ENCODE results near the gene SLC16A12. TPM values are rescaled to one million over a fixed set of nuclear protein-coding genes. Genes with fewer than 3 reads are reported as not detected.
A peak's percentile ranks its signal among the peaks of the same experiment; 100 is the strongest.

The SLC16A12 gene
- total and polyA plus RNA-seq, 10 of the 15 experiments (the other 5 are each of a cell fraction or from before 2014, with no cell fraction given): not detected

- peak; percentile 41 to 45 (median 44); a peak in 4 of 6 replicates for TF ChIP-seq CTCF (IDR thresholded peaks at IDR 0.05 in 2 of 3, conservative IDR thresholded peaks at IDR 0.05 in 1 of 3; ENCODE audit: control insufficient read depth in 2 of 3, extremely low read depth in 1 of 3, insufficient read depth in 1 of 3, low read depth in 3 of 3, low read length in 3 of 3)
- TF ChIP-seq TAF1 (IDR thresholded peaks at IDR 0.05; ENCODE audit: borderline replicate concordance, low read depth, low read length): no peak
These were observed 68.8 kb downstream of the SLC16A12 start (continued) for GRCh38 chr10:89466599-89467035.

- in situ Hi-C loops (cut with MboI) (no loop called here), intact Hi-C loops (cut with micrococcal nuclease; ENCODE audit: unreplicated experiment) (no loop called here)
- no peaks in the 10 kb centered on the region for H4K20me1 ChIP-seq (ENCODE audit: control insufficient read depth, insufficient read depth)
- SMC1A ChIA-PET (ENCODE audit: uncharacterized antibody, unreplicated experiment): no interaction called here
- no peak for ATAC-seq
- no TSS peak for BruUV-seq (replicated peaks)
- H3K27ac ChIP-seq (ENCODE audit: control insufficient read depth, insufficient read depth): no peak overlapping the region
- POLR2A ChIA-PET: no interaction called here
- H3K27me3 ChIP-seq (replicated peaks in 1 of 2; ENCODE audit: control insufficient read depth in 2 of 2, insufficient read depth in 2 of 2, low read length in 1 of 2): peaks cover 0 to 2% of the 10 kb centered on the region in 2 experiments; a peak in 1 of 4 replicates
- no peaks in the 10 kb centered on the region for H3K79me2 ChIP-seq (ENCODE audit: control insufficient read depth, insufficient read depth, low read length)
- H3K9me3 ChIP-seq (replicated peaks; ENCODE audit: control insufficient read depth, insufficient read depth, low read length): no peaks in the 10 kb centered on the region
- RAD21 ChIA-PET (ENCODE audit: unreplicated experiment): interaction anchor here (1.4 kb wide), 2 partner anchors 96 to 99 kb away, joined by 3 read pairs; no protein-coding TSS in a partner anchor
- no peak overlapping the region for H3K4me2 ChIP-seq (ENCODE audit: control insufficient read depth, insufficient read depth)
- WGBS (ENCODE audit: insufficient coverage, insufficient replicate concordance, low lambda C conversion rate, missing lambda C conversion rate): 0% methylated on average over 2 of the region's 2 CpGs
- no peak overlapping the region for H3K9ac ChIP-seq (ENCODE audit: control insufficient read depth, insufficient read depth, low read length)
- DNase-seq (ENCODE audit: low read depth, low spot score): no peak
- H2AFZ ChIP-seq (ENCODE audit: control insufficient read depth, low read depth, low read length): no peak overlapping the region
- no peaks in the 10 kb centered on the region for H3K36me3 ChIP-seq (ENCODE audit: control insufficient read depth in 2 of 2, insufficient read depth in 2 of 2, low read length in 1 of 2)
- CTCF ChIA-PET: interaction anchor here (1.2 kb wide), 1 partner anchor 8 kb away, joined by 4 read pairs; no protein-coding TSS in a partner anchor
- FAIRE-seq: no peak
- no peak overlapping the region for H3K4me3 ChIP-seq
- TF ChIP-seq MEF2B (IDR thresholded peaks at IDR 0.05; ENCODE audit: partially characterized antibody, poor library complexity, severe bottlenecking): no peak
- TF ChIP-seq HDAC2 (IDR thresholded peaks at IDR 0.05): no peak
- TF ChIP-seq NFIC (IDR thresholded peaks at IDR 0.05; ENCODE audit: low read depth, low read length): no peak
- no peak for TF ChIP-seq DPF2 (IDR thresholded peaks at IDR 0.05)
- no peak for TF ChIP-seq TCF3 (IDR thresholded peaks at IDR 0.05; ENCODE audit: borderline replicate concordance, insufficient read depth, low read depth, low read length)
- no peak for TF ChIP-seq MTA3 (IDR thresholded peaks at IDR 0.05; ENCODE audit: borderline replicate concordance, low read length)
- no peak for TF ChIP-seq KLF5 (IDR thresholded peaks at IDR 0.05; ENCODE audit: partially characterized antibody)
- no peak for TF ChIP-seq CBX3 (IDR thresholded peaks at IDR 0.05; ENCODE audit: borderline replicate concordance, low read depth)
- TF ChIP-seq SMAD1 (IDR thresholded peaks at IDR 0.05; ENCODE audit: low read depth, partially characterized antibody): no peak
- no peak for TF ChIP-seq RUNX3 (IDR thresholded peaks at IDR 0.05; ENCODE audit: low read length)
- no peak for TF ChIP-seq SPI1 (IDR thresholded peaks at IDR 0.05; ENCODE audit: borderline replicate concordance, insufficient read depth, low read depth, low read length)
- TF ChIP-seq REST (IDR thresholded peaks at IDR 0.05; ENCODE audit: low read depth, low read length): no peak
- TF ChIP-seq ZNF622 (IDR thresholded peaks at IDR 0.05): no peak
- TF ChIP-seq MAX (IDR thresholded peaks at IDR 0.05; ENCODE audit: low read depth, low read length): no peak
- TF ChIP-seq ZNF24 (IDR thresholded peaks at IDR 0.05): no peak
- TF ChIP-seq MEF2A (IDR thresholded peaks at IDR 0.05; ENCODE audit: insufficient read depth, low read depth, low read length): no peak
- TF ChIP-seq YBX1 (IDR thresholded peaks at IDR 0.05): no peak
- H3K4me1 ChIP-seq (ENCODE audit: control insufficient read depth, insufficient read depth, low read length): no peaks in the 10 kb centered on the region
These were observed 70.2 kb downstream of the SLC16A12 start for GRCh38 chr10:89465196-89465595.
